Measurements from ENCODE around the gene POLR2C. TPM values are rescaled to one million over a fixed set of nuclear protein-coding genes. Genes with fewer than 3 reads are reported as not detected.

Gene POLR2C
- total RNA-seq, 1 donor: 126 TPM

DNA sequence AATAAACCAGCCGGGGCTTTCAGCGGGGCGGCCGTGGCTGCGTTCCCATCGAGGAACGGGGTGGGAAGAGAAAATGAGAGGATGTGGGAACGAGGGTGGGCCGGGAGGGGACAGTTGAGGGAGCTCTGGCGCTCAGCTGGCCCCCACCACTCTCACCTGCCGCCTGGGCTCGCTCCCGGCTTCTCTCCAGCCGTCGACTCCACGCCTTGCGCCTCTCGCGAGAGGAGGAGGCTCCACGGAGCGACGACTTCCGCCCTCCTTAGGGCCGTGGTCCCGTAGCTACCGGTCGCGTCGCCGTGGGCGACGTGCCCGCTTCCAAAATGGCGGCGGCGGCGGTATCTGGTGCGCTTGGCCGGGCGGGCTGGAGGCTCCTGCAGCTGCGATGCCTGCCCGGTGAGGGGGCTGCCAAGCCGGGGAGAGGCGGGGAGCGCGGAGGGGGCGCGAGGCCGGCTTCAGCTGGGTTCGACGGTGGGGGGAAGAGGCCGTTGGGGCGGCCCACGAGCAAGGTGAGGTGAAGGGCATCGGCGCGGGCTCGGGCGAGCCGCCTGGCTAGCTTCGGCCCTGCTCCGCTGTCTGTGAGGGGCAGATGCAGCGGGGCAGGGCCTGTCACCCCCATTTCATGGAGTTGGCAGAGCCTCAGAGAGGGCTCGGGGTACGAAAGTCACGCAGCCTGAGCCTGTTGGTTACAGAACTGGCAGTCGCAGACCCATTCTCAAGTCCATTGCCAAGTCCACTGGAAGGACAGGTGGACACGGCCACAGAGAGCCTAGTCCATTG lies 15.1 kb upstream of the POLR2C start, which contains the start of the genes CIAPIN1 and COQ9:
Gene CIAPIN1 (minus strand): TSS at position 200 of the 777 bp plus-strand sequence. CDS start 6,457 bp downstream, outside the sequence.
Gene COQ9 (plus strand): TSS at position 294 of the 777 bp plus-strand sequence. CDS start 27 bp downstream, at position 321.
- peak; percentile 84 to 96 (median 92) for DNase-seq (ENCODE audit: low read depth in 2 of 3, low spot score in 2 of 3)

DNA sequence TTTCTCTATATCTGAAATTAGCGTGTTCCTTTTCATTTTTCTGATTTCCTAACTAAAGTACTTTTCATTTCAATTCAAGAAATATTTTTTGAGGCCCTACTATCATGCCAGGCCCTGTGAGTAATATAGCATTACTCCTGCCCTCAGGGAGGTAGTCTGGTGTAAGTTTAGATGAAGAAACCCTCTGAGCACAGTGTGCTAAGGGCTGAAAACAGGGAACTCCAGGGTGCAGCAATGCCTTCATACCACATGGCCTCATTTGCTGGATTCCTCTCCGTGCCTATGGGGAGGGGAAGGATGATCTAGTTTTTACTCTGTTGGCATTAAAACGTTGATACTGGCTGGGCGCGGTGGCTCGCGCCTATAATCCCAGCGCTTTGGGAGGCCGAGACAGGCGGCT lies 10.5 kb upstream of the POLR2C start:
- no peak for DNase-seq (ENCODE audit: low read depth in 2 of 3, low spot score in 2 of 3)

DNA sequence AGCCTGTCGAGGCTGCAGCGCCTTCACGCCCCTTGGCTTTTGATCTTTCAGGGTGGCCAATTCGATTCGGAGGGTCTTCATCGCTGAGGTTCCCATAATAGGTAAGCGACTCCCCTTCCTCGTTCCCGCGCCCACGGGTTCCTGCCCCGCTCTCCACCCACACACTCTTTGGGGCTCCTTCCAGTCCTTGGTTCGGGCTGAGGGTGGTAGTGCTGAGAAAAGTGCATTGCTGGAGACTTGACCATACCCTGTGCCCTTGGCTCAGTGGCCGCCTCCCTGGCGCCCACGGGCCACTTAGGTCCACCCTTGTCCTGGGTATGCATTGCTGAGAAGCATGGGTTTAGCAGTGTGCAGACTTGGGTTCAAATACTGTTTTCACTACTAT lies 491 bp downstream of the POLR2C start:
- DNase-seq (ENCODE audit: low read depth in 2 of 3, low spot score in 2 of 3): no peak

GRCh38 chr16:57464523-57464922 lies 2.0 kb downstream of the POLR2C start:
- no peak for DNase-seq (ENCODE audit: low read depth in 2 of 3, low spot score in 2 of 3)

DNA sequence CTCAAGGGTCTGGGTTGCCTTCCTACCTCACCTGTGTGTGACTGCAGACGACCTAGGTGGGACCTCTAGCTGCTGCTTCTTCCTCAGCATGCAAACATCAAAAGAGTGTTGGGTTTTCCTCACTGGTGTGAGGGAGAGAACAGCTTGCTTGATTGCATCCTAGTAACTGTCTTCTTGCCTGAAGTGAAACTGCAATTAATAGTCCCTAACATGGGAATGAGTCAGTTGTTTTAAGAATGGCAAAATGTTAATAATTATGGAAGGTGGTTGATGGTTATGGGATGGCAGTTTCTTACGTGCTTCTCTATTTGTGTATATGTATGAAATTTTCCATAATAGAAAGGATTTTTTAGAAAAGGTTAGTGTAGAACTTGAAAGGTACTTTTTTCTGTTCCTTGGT lies 5.9 kb downstream of the POLR2C start:
- DNase-seq (ENCODE audit: low read depth in 2 of 3, low spot score in 2 of 3): no peak

DNA sequence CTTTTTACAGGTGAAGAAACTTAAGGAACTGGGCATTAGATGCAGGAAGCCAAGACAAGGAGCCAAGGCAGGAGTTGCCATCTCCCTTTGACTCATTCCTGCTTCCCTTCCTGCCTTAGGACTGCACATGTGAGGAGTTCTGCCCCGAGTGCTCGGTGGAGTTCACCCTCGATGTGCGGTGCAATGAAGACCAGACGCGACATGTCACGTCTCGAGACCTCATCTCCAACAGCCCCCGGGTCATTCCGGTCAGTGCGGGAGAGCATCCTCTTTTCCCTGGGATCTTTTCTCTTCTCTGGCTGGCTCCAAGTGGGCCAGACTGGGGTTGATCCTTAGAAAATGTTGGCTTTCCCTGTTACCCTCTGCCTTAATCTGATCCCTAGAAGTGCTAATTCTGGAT lies 6.6 kb downstream of the POLR2C start:
- no peak for DNase-seq (ENCODE audit: low read depth in 2 of 3, low spot score in 2 of 3)

GRCh38 chr16:57469917-57470470 lies 7.5 kb downstream of the POLR2C start:
- DNase-seq (ENCODE audit: low read depth in 2 of 3, low spot score in 2 of 3): no peak

GRCh38 chr16:57470711-57471110 lies 8.2 kb downstream of the POLR2C start:
- DNase-seq (ENCODE audit: low read depth in 2 of 3, low spot score in 2 of 3): no peak

DNA sequence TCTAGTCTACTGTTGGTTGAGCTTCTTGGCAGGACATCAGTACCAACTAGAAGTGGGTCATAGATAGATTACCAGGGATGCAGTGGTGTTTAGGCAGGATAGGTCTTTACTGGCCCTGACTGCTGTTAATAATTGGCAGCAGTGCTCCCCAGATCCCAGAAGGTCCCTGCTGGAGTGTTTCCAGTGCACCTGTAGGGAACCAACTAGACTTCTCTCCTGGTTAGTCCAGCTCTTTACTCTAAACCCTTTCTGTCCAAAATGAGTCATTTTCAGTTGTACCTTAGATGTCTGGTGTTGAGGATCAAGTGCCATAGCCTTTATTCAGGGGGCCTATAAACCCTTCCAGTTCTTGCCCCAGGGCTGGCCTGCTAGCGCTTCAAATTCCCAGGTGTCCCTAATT lies 8.7 kb downstream of the POLR2C start:
- no peak for DNase-seq (ENCODE audit: low read depth in 2 of 3, low spot score in 2 of 3)

GRCh38 chr16:57471852-57472664 lies 9.6 kb downstream of the POLR2C start:
- DNase-seq (ENCODE audit: low read depth in 2 of 3, low spot score in 2 of 3): no peak

- no peak for DNase-seq (ENCODE audit: low read depth in 2 of 3, low spot score in 2 of 3)
Measured at GRCh38 chr16:57472665-57473060, 10.2 kb downstream of the POLR2C start.

GRCh38 chr16:57473176-57473840 lies 10.8 kb downstream of the POLR2C start:
- no peak for DNase-seq (ENCODE audit: low read depth in 2 of 3, low spot score in 2 of 3)

- DNase-seq (ENCODE audit: low read depth in 2 of 3, low spot score in 2 of 3): no peak
Measured at GRCh38 chr16:57473906-57474305, 11.4 kb downstream of the POLR2C start.

GRCh38 chr16:57474671-57475661 lies 12.5 kb downstream of the POLR2C start:
- peak in 1 of 3 donors; percentile 9 for DNase-seq (ENCODE audit: low read depth in 2 of 3, low spot score in 2 of 3)

- DNase-seq (ENCODE audit: low read depth in 2 of 3, low spot score in 2 of 3): peak; percentile 42 to 97 (median 95)
Measured at GRCh38 chr16:57475711-57476339, 13.3 kb downstream of the POLR2C start.

- peak in 1 of 3 donors; percentile 24 for DNase-seq (ENCODE audit: low read depth in 2 of 3, low spot score in 2 of 3)
Measured at GRCh38 chr16:57476546-57477410, 14.3 kb downstream of the POLR2C start.

DNA sequence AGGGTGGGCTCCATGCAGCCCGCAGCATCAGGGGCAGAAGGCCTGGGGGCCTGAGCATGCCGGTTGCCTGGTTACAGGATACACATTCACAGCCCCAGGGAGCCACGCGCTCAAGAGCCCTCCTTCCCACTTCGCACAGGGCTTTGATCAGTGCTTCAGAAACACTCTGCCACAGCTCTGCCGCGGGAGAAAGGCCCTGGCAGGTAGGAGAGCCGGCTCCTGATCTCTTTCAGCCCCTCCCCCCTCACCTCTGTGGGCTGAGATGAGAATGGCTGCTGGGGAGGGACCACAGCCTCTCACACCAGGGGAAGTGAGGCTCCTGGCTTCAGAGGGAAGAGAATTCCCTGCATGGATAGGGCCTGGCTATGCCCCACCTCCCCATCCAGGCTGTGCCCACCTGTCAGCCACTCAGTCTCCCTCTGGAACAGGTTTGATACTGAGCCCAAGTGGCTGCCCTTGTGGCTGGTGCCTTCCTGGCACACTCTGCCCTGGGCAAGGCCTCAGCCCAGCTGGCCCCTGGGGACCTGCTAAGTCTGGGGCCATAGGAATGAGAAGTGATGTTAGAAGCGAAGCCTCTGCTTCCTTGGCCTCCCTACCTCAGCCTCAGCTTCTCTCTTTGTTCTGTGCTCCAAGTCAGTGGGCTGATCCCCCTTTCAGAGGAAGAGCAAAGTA lies 15.2 kb downstream of the POLR2C start:
- no peak for DNase-seq (ENCODE audit: low read depth in 2 of 3, low spot score in 2 of 3)

All from hematopoietic multipotent progenitor cell (in vitro differentiated cells).